GM12801 (cell line): ENCODE results near the gene ATP1A3.

Experiments
- TF ChIP-seq, protein P1 (sequence below): IDR thresholded peaks from one replicate; pipeline ENCODE4 v1.5.1; 2011; ENCODE audit warnings: control low read depth; ENCODE audit not compliant: insufficient read length; ENCODE audit errors: extremely low read depth

Gene ATP1A3

GRCh38 chr19:41929536-41930071 is 64.4 kb downstream of the ATP1A3 start:
- TF ChIP-seq, protein P1, sequence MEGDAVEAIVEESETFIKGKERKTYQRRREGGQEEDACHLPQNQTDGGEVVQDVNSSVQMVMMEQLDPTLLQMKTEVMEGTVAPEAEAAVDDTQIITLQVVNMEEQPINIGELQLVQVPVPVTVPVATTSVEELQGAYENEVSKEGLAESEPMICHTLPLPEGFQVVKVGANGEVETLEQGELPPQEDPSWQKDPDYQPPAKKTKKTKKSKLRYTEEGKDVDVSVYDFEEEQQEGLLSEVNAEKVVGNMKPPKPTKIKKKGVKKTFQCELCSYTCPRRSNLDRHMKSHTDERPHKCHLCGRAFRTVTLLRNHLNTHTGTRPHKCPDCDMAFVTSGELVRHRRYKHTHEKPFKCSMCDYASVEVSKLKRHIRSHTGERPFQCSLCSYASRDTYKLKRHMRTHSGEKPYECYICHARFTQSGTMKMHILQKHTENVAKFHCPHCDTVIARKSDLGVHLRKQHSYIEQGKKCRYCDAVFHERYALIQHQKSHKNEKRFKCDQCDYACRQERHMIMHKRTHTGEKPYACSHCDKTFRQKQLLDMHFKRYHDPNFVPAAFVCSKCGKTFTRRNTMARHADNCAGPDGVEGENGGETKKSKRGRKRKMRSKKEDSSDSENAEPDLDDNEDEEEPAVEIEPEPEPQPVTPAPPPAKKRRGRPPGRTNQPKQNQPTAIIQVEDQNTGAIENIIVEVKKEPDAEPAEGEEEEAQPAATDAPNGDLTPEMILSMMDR, result no peak

DNA sequence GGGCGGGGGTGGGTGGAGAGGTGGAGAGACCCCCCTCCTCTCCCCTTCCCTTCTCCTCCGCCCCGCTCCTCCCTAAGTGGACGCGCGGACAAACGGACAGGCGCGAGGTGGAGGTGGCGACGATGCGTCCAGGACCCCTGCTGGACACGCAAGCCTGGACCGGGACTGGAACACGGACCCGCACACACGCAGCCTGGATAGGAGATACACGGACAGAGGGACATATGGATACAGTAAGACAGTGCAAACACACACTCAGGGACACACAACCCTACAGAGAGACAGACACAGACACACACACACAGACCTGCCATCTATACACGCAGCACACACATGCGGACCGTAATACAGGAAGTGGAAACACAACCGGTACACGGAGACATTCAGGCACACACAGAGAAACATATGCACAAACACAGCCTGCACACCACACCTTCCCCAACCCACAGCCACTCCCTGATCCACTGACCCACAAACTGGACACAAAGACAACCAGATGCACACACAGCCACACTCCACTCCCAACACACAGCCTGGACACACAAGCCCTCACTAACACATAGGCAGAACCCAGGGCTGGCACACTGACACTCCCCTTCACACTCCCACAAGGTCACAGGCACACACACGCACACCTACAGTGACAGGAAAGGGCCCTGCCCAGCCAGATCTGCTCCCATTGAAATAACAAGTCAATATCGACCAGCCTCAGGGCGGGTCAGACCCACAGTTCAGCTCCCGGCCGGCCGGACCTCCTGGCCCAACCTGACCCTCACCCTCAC is 65.1 kb downstream of the ATP1A3 start:
- TF ChIP-seq, protein P1, result no peak

GRCh38 chr19:41928221-41928683 is 65.8 kb downstream of the ATP1A3 start, which contains the start of gene ERFL:
Gene ERFL (minus strand): TSS chr19:41928449. CDS start chr19:41912919, 15,530 bp downstream.
- TF ChIP-seq, protein P1, result no peak

DNA sequence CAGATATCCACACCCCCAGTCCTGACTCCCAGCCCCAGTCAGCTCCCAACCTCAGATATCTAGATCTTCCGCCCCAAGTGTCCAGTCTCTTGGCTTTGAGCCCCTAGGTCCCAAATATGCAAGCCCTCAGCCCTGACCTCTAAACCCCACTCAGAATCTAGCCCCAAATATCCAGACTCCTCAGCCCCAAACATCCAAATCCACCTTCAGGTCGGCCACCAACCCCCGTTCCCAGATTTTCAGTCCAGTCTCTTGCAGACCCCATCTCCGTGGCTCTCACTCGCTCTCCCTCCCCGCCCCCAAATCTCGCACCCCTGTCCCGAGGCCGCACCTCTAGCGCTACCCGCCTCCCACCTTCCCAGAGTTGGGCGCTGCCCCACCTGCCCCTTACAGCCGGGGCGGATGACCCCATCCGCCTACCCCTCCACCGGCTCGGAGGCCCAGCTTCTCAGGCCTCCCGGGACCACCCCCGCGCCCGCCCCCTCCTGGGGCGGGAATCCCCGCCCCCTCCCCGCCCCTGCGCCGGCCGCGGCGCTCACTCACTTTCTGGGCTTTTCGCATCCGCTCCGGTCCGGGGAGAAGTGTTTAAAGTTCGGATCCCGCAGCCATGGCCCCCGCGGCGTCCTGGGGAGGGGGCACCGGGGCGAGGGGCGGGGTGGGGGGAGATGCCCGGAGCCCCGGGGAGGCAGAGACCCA is 66.4 kb downstream of the ATP1A3 start:
- TF ChIP-seq, protein P1, result no peak

DNA sequence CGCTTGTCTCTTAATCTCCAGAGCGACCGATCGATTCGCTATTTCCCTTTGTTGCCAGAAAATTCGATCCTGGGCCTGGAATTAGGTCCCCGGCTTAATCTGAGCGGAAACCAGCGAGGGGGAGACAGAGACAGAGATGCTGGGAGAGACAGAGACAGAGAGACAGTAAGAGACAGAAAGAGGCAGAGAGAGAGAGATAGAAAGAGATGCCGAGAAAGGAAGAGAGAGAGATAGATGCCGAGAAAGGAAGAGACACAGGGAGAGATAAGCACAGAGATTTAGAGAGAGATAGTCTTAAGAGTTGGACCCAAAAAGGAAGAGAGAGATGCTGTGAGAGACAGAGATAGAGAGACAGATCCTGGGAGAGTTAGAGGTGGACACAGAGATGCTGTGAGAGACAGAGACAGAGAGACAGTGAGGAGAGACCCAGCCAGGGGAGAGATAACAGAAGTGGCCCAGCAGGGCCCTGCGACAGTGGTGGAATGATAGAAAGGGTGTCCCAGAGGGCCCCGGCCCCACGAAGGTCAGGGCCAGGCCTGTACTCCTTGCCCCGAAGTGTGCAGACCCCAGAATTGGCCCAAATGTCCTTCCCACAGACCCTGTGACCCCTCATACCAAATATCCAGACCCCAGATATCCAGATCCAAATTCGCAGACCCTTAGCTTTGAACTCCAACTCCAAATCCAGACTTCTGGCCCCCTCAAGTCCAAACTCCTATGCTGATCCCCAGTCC is 67.1 kb downstream of the ATP1A3 start:
- TF ChIP-seq, protein P1, result no peak

DNA sequence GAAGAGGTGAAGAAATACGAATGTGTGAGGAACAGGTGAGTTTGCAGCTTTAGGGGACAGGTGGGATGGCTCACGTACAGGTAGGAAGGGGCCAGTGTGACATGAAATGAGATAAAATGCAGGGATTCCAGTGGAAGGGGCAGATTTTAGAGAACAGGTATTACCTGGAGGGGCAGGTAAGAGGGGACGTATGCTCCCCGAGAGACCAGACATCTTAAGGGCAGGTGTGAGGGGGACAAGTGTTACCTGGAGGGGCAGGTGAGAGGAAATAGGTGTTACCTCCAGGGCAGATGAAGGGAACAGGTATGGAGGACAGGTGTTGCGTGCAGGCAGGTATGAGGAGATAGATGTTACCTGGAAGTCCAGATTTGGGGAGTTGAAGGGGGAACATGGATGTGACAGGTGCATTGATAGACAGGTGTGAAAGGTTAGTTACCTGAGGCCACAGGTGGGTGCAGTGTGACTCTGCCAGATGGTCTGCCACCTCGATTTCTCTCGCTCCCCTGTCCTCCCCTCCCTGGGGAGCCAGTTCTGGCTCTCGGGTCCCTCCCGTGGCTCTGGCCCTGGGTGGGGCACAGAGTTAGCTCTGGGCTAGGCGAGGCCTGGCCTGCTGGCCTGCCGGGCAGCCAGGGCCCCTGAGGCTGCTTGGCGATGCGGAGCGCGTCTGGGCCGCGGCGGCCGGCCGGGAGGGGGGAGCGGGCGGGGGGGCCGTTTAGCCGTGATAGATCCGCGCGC is 67.8 kb downstream of the ATP1A3 start:
- TF ChIP-seq, protein P1, result no peak
